GM21367 (cell line): ENCODE data around the gene GINM1.

Experiments
- ATAC-seq: cut with Tn5 transposase; IDR thresholded peaks from one replicate; pipeline ENCODE4 v1.9.1; 2021; ENCODE audit not compliant: unreplicated experiment

The GINM1 gene, protein sequence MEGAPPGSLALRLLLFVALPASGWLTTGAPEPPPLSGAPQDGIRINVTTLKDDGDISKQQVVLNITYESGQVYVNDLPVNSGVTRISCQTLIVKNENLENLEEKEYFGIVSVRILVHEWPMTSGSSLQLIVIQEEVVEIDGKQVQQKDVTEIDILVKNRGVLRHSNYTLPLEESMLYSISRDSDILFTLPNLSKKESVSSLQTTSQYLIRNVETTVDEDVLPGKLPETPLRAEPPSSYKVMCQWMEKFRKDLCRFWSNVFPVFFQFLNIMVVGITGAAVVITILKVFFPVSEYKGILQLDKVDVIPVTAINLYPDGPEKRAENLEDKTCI

DNA sequence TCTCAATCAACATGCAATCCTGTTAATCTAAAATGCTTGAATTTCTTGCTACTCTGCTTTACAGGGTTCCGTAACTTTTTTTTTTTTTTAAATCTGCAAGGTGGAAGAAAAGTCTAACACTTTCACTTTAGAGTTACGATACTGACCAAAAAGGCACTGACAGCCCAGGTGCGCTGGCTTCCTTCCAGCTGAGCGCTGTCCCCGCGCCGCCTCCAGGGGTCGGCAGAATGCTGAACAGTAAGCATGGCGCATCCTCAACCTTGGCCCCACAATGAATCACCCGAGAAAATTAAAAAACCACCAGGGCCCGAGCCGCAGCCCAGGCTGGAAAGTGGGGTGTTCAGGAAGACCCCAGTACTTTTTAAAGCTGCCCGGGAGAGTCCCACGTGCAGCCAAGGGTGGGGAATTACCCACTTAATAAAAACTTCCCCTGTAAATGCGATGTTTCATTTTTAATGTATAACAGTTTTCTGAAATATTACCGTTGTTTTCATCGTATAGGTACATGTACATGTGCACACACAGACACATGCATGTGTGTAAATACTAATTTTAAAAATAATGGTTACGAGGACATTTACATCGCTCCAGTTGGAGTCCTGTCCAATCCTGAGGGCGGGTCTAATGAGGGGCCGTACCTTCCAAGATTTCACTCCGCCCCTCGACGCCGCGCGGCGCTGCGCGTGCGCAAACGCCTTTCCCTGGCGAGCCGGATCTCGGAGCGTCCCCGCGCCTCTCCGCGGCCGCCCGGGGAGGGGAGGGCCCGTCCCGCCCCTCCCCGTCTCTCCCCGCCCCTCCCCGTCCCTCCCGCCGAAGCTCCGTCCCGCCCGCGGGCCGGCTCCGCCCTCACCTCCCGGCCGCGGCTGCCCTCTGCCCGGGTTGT is at the start of gene GINM1:
GINM1 (plus strand) TSS at position 849 of the 883 bp plus-strand sequence. CDS start 40 bp downstream, outside the sequence.
- peak; percentile 68 for ATAC-seq

DNA sequence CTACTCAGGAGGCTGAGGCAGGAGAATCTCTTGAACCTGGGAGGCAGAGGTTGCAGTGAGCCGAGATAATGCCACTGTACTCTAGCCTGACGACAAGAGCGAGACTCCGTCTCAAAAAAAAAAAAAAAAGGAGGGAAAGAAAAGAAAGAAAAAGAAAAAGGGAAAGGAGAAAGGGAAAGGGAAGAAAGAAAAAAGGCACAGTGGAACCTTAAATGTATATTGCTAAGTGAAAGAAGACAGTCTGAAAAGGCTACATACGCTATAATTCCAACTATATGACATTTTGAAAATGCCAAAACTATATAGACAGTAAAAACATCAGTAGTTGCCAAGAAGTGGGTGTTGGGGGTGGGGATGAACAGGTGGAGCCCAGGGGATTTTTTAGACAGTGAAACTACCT is 36.5 kb upstream of the GINM1 start:
- ATAC-seq, result no peak

DNA sequence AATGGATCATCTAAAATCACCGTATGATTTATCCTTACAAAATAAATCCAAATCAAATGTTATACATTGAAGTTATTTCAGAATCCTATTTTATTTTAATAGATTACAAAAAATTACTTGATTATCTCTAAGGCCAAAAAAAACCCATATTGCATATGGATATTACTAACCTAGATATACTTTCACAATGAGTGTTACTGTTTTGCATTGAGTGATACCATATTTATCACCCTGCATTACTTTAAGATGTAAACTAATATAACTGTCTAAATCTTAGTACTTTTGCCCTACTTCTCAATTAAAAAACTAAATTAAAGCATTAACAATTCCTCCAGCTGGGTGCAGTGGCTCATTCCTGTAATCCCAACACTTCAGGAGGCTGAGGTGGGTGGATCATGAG is 31.4 kb upstream of the GINM1 start:
- no peak for ATAC-seq

DNA sequence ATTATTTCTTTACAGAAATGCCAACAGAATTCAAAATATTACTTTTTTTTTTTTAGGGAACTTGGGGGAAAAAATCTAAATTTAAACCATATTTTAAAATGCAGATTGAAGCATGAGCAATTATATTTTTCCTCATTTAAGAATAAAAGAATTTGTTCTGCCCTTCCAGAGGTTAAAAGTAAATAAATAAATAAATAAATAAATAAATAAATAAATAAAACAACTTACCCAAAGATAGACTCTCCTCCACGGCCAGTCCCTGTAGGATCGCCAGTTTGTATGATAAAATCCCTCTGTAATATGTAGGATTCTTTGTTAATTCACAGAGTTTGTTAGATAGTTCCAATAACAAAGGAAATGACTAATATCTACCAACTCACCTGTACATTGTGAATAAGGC is 25.0 kb upstream of the GINM1 start:
- no peak for ATAC-seq

DNA sequence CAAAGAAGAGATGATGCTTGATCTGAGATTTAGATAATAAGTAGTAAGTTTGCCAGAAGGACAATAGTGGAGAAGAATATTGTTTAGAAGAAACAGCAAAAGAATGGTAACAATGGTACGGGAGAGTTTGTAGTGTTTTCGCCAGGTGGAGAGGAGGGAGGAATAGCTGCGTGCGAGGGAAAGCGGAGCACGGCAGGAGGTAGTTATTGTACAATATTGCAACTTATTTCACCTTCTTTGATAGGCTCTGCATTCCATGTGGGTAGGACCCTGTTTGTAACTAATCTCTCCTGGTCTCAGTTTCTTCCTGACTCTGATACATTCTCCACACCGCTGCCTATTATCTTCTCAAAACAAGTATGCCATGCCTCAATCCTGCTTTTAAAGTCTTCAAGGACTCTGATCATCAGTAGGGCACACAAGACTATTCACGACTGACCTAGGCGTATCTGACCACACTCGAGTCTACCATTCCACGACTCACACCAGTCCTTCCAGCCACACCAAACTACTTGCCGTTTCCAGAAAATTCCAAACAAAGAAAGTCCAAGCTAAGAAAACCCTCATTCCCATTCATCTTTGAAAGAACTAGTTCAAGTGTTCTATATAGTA is 21.4 kb upstream of the GINM1 start:
- no peak for ATAC-seq

DNA sequence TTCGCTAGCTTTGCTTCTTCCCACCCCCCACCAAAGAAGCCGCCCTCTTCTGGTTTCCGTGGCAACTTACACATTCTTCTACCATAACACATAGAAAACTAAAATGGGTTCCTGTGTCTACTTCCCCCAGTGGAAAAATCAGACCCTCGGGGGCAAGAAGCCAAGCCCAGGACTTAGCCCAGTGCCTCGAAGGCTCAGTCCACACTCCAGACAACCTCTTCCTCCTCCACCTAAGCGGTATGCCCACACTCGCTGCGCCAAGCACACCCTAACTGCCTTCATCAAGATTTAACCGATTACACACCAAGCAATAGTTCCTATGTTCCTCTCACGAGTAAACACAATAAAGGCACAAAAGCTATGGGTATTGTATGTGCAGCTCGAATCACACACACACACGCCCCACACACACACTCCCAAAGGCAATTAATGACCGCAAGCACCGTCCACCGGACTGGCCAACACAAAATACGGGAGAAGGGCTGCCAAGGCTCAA is 20.9 kb upstream of the GINM1 start:
- no peak for ATAC-seq

DNA sequence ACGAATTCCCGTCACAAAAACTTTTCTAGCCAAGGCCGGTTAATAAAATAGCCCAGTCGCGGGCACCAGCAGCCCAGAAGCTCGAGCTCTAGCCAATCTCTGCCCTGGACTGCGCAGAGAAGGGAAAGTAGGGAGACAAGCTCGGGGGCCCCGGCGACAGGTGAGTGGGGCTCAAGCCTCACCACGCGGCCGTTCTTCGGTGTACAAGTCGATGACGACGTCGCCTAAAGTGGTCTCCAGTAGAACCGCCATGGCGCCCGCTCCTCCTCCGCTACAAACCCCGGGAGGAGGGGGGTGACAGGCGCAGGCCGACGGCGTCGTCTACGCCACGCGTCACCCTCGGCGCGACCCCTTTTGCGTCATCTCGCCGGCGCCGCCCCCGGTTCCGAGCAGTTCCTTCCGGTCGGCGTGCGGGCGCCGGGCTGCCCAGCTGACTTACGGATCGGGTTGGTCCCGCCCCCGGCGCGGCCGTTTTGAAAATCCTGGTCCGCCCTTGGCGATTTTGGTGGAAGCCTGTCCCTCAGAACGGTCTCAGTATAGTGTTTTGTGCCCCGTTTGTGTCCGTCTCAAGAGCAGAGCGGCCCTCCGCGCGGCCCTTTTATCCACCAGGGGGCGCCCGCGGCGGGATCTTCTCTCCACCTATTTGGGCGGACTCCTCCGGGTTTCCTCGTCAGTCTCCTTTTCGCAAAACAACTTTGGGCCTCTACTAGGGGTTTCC is 20.3 kb upstream of the GINM1 start, which contains the start of gene PPIL4:
PPIL4 (minus strand) TSS at position 290 of the 718 bp plus-strand sequence; CDS start at position 252, 38 bp downstream.
- ATAC-seq, result peak; percentile 74

DNA sequence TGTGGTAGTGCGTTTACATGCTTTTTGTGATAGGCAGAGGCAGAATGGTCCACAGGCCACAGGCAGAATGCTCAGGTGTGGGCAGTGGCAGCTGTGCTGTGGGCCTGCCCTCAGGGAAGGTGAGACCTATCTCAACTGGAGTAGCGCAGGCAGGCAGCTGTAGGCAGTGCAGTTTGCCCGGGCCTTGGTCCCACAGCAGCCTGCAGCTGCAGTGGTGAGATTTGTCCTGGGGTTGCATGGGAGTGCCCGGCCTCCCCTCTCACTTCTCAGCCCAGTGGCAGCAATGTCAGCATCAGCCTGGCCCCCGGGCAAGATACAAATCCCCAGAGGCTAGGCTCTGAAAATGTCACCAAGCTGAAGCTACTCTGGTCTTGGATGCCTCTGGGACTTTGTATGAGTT is 14.3 kb upstream of the GINM1 start:
- no peak for ATAC-seq

DNA sequence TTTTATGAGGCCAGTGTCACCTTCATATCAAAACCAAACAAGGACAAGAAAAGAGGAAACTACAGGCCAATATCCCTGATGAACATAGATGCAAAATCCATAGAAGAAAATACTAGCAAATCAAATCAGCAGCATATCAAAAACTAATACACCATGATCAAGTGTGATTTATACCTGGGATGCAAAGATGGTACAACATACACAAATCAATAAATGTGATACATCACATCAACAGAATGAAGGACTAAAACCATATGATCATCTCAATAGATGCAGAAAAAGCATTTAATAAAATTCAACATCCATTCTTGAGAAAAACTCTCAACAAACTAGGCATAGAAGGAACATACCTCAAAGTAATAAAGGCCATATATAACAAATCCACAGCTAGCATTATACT is 8.1 kb upstream of the GINM1 start:
- ATAC-seq, result no peak

DNA sequence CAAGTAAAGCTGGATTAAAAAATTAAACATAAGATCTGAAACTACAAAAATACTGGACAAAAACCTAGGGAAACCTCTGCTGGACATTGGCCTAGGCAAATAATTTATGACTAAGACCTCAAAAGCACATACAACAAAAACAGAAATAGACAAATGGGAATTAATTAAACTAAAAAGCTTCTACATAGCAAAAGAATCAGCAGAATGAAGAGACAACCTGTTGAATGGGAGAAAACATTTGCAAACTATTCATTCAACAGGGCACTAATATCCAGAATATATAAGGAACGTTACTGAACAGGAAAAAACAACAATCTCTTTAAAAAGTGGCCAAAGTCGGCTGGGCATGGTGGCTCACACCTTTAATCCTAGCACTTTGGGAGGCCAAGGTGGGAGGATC is 6.8 kb upstream of the GINM1 start:
- no peak for ATAC-seq

DNA sequence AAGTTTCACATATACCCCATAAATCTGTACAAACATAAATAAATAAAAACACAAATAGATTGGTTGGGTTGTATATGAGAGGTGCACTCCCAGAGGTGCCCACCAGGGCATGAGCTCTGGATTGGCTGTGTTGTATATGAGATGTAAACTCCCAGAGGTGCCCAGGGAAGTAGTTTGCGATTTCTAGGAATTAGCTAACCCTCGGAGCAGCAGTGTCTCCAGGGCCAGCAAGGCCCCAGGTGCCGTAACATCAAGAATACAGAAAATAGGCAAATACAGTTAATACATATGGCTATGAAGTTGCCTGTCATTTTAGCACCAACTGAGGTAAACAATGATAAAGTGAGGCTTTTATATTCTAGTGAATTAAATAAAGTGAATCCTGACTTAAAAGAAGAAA is 5.4 kb upstream of the GINM1 start:
- no peak for ATAC-seq

DNA sequence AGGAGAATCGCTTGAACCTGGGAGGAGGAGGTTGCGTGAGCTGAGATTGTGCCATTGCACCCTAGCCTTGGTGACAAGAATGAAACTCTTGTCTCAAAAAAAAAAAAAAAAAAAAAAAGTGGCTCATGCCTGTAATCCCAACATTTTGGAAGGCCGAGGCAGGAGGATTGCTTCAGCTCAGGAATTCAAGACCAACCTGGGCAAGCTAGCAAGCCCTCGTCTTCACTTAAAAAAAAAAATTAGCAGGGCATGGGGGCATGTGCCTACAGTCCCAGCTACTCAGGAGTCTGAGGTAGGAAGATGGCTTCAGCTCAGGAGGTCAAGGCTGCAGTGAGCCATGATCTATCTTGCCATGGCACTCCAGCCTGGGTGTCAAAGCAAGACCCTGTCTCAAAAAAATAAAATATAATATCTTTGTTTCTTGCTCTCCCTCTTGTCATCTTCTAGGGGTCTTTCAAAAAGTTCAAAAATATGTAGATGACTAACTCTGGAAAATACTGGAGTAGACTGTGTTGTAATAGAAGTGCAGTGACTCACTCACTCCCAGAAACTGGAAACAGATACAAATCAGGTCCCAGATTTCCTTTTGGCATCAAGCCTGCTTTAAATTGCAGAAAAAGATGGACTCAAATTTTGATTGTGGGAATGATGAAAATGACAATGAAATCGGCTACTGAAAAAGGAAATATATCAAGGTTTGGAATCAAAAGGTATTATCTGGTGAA is 2.8 kb upstream of the GINM1 start:
- no peak for ATAC-seq

DNA sequence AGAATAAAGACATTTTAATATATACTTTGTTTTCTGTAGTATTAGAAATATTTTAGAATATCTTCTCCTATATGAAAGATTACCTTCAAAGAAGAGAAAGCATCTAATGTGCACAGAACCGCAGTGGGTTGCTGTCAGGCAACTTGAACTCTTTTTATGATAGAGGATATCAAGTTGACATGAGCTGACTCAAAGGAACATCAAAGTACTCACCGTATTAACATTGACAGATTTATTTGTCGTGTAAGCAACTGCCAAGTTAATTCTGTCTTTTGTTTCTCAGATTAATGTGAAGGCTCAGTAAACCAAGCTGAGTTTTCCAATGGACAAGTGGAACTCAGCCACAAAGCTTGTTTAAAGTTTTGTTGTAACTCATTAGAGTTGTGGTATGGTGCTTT is 2.2 kb upstream of the GINM1 start:
- ATAC-seq, result no peak

DNA sequence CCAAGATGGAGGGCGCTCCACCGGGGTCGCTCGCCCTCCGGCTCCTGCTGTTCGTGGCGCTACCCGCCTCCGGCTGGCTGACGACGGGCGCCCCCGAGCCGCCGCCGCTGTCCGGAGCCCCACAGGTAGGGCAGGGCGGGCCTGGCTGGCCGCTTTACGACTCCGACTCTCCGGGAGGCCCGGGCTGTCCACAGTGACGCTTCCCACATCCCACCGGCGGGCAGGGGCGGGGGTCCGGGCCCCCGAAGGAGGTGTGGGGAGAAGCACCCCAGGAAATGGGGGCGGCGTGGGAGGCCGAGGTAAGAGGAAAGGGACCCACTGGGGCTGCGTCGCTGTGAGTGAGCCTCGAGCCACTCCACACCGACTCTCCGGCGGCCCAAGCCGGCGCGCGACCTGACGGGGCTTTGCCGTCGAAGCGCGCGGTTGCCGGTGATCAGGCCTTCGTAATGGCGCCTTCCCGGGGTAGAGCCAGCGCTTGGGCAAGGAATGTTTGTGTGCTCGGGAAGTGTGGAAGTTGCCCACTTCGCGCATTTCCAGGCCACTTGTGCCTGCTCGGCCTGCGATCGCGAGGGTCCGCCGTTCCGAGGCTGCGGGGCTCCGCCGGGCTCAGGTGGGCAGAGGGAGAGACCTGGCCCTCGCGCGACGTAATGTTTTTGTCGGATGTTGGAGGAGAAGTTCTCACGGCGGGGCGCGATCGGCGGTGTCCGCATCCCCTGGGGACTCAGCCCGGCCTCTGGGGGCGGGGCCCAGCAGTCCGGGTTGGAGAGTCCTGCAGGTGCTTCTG is 427 bp downstream of the GINM1 start:
- peak; percentile 6 for ATAC-seq

DNA sequence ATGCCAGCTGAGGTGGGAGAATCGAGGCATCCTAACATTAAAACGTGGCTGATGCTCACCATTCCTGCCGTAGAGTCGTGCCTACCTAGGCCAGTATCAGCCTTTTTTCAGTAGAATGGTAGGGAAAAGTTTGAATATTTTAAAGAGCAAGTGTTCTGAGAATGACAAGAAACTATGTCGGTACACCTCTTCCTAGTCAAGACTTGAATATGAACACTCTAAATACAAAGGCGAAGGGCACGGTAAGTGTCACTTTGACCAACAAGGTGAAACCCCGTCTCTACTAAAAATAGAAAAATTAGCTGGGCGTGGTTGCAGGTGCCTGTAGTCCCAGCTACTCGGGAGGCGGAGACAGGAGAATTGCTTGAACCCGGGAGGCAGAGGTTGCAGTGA is 1.0 kb downstream of the GINM1 start:
- ATAC-seq, result no peak

DNA sequence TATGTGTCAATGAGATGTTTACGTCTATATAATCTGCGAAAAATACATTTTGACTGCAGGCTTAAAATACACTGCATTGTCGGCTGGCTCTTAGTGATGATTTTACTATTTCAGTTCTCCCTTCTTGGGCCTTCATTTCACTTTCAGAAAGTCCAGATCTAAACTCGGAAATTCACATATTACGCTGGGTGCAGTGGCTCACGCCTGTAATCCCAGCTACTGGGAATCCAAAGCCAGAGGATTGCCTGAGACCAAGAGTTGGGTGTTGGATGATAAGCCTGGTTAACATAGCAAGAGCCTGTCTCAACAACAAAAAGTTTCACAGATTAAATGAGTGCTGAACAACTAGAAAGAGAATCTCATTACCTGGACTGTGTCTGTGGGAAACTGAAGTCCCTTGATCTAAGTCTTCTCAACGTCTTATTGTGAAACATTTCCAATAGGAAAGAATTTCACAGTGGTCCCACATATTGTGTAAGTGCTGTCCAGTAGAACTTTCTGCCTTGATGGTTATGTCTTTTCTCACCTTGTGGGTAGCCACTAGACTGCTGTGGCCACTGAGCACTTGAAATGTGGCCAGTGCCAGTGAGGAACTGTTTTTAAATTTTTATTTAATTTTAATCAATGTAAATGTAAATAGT is 1.9 kb downstream of the GINM1 start:
- no peak for ATAC-seq

DNA sequence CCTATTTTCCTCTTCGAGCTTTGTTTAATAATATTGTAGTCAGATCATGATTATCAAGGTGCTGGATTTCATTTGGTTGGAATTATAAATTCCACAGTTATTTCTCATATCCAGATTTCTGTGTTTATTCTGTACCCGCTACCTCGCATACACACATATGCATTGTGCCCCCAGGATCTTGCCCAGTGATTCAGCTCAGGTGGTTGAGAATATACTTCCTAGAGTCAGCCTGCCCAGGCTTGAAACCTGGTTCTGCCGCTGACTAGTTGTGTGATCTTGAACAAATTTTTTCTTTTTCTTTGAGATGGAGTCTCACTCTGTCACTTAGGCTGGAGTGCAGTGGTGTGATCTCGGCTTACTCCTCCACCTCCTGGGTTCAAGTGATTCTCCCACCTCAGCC is 14.7 kb downstream of the GINM1 start:
- no peak for ATAC-seq

DNA sequence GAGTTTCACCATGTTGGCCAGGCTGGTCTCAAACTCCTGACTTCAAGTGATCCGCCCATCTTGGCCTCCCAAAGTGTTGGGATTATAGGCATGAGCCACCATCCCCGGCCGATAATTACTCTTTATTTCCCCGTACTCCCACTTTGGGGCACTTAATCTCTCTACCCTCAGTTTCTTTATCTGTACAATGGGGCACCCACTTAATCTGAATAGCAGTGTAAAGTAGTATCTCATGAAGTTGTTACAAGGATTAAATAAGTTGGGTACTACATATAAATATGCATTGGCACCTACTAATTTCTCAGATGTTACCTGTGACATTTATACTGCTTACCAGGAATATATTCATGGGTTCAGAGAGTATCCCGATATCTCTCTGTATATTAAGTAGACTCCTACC is 15.2 kb downstream of the GINM1 start:
- ATAC-seq, result no peak

DNA sequence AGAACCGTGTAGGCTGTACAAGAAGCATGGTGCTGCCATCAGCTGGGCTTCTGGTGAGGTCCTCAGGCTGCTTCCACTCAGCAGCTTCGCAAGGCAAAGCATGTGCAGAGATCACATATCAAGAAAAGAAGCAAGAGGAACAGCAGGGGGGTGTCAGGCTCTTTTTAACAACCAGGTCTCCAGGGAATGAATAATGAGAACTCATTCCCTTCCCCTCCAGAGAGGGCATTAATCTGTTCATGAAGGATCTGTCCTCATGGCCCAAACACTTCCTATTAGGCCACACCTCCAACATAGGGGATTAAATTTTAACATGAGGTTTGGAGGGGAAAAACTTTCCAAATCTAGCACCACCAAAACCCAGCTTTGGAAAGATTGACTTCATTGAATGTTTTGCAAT is 20.0 kb downstream of the GINM1 start:
- no peak for ATAC-seq
